GM12878 (cell line): ENCODE measurements around the gene BRCA2.

Experiments used
- BCL11A ChIP-seq: IDR thresholded peaks from 2 replicates; pipeline ENCODE4 v1.6.1; 2011; ENCODE audit warnings: low read depth, low read length
- CTCF ChIP-seq, 3 experiments: IDR thresholded peaks in 2 of 3; conservative IDR thresholded peaks in 1 of 3; 2 replicates each; pipeline ENCODE4 v1.5.1; 2011; ENCODE audit warnings: low read depth in 3 of 3, low read length in 3 of 3, mild to moderate bottlenecking in 3 of 3, control low read depth in 2 of 3, moderate library complexity in 2 of 3, inconsistent platforms in 1 of 3, mixed read lengths in 1 of 3; ENCODE audit not compliant: control insufficient read depth in 2 of 3, insufficient read depth in 1 of 3; ENCODE audit errors: extremely low read depth in 1 of 3
- ELK1 ChIP-seq: IDR thresholded peaks from 2 replicates; pipeline ENCODE4 v1.6.1; 2012; ENCODE audit warnings: low read depth, low read length, improper control_type of control experiment
- POLR2A ChIP-seq: IDR thresholded peaks from 2 replicates; pipeline ENCODE4 v1.6.1; 2011; ENCODE audit warnings: low read depth, mild to moderate bottlenecking, low read length
- POLR2AphosphoS5 ChIP-seq: IDR thresholded peaks from 2 replicates; pipeline ENCODE4 v1.6.1; 2011; ENCODE audit warnings: mild to moderate bottlenecking, low read length, inconsistent platforms
- TARDBP ChIP-seq: IDR thresholded peaks from 2 replicates; pipeline ENCODE4 v1.6.1; 2016; ENCODE audit warnings: borderline replicate concordance

- TF ChIP-seq BCL11A (no peak), POLR2A (no peak), ELK1 (no peak), POLR2AphosphoS5 (no peak; the same call in 1 of the 2 replicates), CTCF (IDR thresholded peaks at IDR 0.05 in 2 of 3, conservative IDR thresholded peaks at IDR 0.05 in 1 of 3; ENCODE audit: control insufficient read depth in 2 of 3, extremely low read depth in 1 of 3, insufficient read depth in 1 of 3, low read depth in 3 of 3, low read length in 3 of 3) (no peak), TARDBP (no peak)
Measured at GRCh38 chr13:32316028-32316339, 676 bp downstream of the BRCA2 start.
